ENCODE measurements around the gene ABRAXAS1.
"Not testable (repeated sequence)": the region's sequence is repeated elsewhere in the genome, so short reads cannot be mapped to it uniquely, and the experiment has no call there.

Gene ABRAXAS1

GRCh38 chr4:83484500-83485461 is at the start of gene ABRAXAS1:
Gene ABRAXAS1, minus strand, starts transcription at chr4:83485100. Its CDS starts 28 bp downstream, at chr4:83485072.
- peak within 1 kb of the TSS; percentile 67 for H3K27ac ChIP-seq
- DNase-seq (ENCODE audit: low read depth, low spot score), result peak; percentile 55

GRCh38 chr4:83527671-83528070 is 42.8 kb upstream of the ABRAXAS1 start:
- no peak overlapping the region for H3K27ac ChIP-seq
- no peak for DNase-seq (ENCODE audit: low read depth, low spot score)

DNA sequence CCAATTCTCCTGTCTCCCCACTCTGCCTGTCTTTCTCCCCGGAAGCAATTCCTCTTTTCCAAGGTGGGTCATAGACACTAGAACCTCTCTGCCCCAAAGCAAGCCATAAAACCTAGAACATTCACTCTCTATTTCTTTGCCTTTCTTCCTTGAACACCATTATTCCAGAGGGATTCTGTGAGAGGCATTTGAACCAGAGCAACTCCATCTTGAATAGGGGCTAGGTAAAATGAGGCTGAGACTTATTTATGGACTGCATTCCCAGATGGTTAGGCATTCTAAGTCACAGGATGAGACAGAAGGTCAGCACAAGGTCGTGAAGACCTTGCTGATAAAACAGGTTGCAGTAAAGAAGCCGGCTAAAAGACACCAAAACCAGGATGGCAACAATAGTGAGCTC is 37.3 kb upstream of the ABRAXAS1 start:
- H3K27ac ChIP-seq, result no peak overlapping the region

DNA sequence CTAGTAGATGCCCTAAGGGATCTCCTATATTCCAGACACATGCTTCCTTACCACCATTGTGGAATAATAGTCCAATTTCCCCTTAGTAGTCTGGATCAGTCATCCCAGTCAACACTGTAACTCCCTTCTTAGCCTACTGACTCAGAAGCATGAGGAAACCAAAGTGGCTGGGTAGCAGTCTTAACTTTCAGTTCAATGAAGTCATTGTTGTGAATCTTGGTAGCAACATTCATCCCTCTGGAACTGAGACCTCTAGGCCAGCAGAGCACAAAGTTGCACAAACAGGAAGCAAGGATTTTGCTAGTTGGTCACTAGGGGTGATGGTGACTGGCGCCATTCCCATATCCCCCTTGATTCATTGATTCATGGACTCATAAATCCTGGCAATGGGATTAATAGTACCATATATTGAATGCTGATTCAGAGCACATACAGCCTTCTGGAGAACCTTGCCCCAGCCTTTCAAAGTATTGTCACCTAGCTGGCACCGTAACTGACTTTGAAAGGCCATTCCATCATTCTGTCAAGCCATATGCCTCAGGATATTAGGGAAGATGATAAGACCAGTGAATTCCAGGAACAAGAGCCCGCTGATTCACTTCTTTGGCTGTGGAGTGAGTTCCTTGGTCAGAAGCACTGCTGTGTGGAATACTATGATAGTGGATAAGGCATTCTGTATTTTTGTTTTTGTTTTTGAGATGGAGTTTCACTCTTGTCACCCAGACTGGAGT is 31.3 kb upstream of the ABRAXAS1 start:
- peak overlapping the region; percentile 45 for H3K27ac ChIP-seq
- DNase-seq (ENCODE audit: low read depth, low spot score), result peak; percentile 69

More for the DNA sequence above, 37.3 kb upstream of the ABRAXAS1 start:
- no peak for DNase-seq (ENCODE audit: low read depth, low spot score)

DNA sequence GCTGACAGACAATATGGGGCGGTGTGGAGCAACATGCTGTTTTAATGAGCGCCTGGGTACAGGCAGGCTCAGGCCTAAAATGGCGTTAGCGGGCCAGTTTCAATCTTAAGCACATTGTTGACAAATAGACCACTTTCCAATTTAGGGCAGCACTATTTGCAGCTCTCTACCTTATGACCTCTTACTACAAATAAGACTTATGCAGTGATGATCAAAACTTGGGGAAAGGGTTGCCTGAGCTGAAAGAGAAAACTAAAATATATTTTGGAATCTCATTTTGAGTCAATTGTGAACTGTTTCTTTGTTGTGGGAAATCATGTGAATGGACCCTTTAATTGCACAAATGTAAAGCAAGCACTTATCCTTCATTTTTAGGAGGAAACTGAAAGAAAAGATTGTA is 25.5 kb upstream of the ABRAXAS1 start:
- H3K27ac ChIP-seq, result no peak overlapping the region
- DNase-seq (ENCODE audit: low read depth, low spot score), result no peak

DNA sequence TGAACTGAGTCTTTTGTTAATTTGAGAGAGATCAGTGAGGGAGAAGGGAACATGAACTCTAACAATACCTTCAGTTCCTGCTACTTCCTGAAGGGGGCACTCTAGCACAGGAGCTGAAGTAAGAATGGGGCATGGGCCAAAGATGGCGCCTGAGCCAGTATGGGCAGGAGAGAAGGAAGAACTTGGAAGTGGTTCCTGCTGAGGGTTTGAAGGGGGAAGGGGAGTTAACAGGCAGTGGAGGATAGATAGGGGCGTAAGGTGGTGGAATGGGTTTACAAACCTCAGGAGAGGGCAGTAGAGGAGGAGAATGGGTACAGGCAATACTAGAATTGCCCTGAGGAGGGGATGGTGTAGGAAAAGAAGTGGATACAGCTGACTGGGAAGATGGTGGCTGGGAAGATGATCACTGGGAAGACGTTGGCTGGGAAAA is 24.3 kb upstream of the ABRAXAS1 start:
- not testable (repeated sequence) for DNase-seq (ENCODE audit: low read depth, low spot score); H3K27ac ChIP-seq

- DNase-seq (ENCODE audit: low read depth, low spot score), result no peak
- no peak overlapping the region for H3K27ac ChIP-seq
Measured at GRCh38 chr4:83504996-83505395, 20.1 kb upstream of the ABRAXAS1 start.

DNA sequence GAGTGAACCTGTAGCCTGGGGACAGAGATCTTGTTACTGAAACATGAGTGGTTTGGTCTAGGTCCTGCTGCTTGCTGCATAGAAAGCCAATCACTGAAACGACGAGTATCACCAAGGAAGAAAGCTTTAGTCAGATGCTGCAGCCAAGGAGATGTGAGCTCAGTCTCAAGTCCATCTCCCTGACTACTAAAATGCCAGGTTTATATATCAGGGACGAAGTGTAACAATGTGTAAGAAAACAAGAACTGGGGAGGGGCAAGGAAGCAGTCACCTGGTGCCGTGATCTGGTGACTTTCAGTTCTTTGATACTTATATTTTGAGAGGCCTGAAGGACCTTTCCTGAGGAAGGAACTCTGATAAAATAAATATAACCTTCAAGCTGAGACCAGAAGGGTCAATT is 19.6 kb upstream of the ABRAXAS1 start:
- DNase-seq (ENCODE audit: low read depth, low spot score), result no peak
- H3K27ac ChIP-seq, result no peak overlapping the region

- no peak for DNase-seq (ENCODE audit: low read depth, low spot score)
- no peak overlapping the region for H3K27ac ChIP-seq
Measured at GRCh38 chr4:83503974-83504373, 19.1 kb upstream of the ABRAXAS1 start.

GRCh38 chr4:83501671-83502070 is 16.8 kb upstream of the ABRAXAS1 start:
- not testable (repeated sequence) for DNase-seq (ENCODE audit: low read depth, low spot score)

DNA sequence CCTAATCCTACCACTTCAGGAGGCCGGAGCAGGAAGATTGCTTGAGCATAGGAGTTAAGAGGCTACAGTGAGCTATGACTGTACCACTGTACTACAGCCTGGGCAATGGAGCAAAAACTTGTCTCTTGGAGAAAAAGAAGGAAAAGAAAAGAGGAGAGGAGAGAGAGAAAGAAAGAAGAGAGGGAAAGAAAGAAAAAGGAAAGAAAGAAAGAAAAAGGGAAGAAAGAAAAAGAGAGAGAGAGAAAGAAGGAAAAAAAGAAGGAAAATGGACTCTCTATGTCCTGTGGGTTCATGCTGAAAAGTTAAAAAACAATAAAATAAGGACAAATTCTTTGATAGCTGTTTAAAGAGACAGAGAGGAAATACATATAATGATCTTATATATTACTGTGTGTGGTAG is 13.3 kb upstream of the ABRAXAS1 start:
- no peak for DNase-seq (ENCODE audit: low read depth, low spot score)
- no peak overlapping the region for H3K27ac ChIP-seq

More at GRCh38 chr4:83501671-83502070, 16.8 kb upstream of the ABRAXAS1 start:
- H3K27ac ChIP-seq, result not testable (repeated sequence)

- H3K27ac ChIP-seq; DNase-seq (ENCODE audit: low read depth, low spot score): not testable (repeated sequence)
Measured at GRCh38 chr4:83496085-83496917, 11.4 kb upstream of the ABRAXAS1 start.

- no peak for DNase-seq (ENCODE audit: low read depth, low spot score)
- H3K27ac ChIP-seq, result no peak overlapping the region
Measured at GRCh38 chr4:83490876-83491450, 6.1 kb upstream of the ABRAXAS1 start.

- no peak for DNase-seq (ENCODE audit: low read depth, low spot score)
- H3K27ac ChIP-seq, result no peak overlapping the region
Measured at GRCh38 chr4:83489711-83490326, 4.9 kb upstream of the ABRAXAS1 start.

DNA sequence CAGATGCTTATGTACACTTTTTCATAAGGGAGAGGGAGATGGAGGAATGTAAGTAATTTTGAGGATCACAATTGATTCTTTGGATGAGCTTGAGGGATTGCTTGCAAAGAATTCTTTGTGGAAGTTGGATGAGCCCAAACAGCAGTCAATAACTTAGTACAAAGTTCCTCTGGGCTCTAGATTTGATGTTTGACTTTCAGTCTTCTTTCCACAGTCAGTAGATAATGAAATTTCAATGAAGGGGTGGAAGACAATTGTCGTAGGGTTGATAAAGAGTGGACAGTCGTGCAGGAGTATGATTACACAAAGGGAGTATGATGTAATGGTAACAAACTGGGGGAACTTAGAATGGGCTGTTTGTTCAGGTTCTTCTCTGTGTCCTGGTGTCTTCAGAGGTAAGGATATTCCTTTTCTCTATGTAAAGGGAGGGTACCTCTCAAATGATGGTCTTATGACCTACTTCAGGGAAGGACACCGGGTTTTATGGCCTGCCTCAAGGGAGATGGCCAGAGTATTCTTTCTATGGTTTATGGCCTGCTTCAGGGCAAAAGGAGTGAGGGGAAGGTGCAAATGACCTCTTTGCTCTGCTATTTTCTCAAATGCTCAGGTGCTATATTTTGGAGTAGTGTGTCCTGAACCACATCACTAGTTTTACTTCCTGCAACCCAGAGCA is 1.7 kb upstream of the ABRAXAS1 start:
- H3K27ac ChIP-seq, result no peak overlapping the region

GRCh38 chr4:83473966-83474365 is 10.9 kb downstream of the ABRAXAS1 start:
- no peak for DNase-seq (ENCODE audit: low read depth, low spot score)
- no peak overlapping the region for H3K27ac ChIP-seq

More for the DNA sequence above, 1.7 kb upstream of the ABRAXAS1 start:
- DNase-seq (ENCODE audit: low read depth, low spot score), result no peak

DNA sequence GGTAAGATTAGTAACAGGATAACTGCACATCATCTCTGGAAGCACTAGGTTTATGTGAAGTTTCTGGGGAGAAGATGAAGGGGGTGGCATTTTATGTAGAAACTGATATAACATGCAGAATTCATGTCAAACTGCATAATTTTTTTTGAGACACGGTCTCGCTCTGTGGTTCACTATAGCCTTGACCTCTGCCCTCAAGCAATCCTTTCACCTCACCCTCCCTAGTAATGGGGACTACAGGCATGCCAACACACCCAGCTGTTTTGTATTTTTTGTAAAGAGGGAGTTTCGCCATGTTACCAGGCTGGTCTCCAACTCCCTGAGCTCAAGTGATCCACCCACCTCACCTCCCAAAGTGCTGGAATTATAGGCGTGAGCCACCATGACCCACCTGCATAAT is 11.5 kb downstream of the ABRAXAS1 start:
- DNase-seq (ENCODE audit: low read depth, low spot score), result no peak
- H3K27ac ChIP-seq, result no peak overlapping the region

DNA sequence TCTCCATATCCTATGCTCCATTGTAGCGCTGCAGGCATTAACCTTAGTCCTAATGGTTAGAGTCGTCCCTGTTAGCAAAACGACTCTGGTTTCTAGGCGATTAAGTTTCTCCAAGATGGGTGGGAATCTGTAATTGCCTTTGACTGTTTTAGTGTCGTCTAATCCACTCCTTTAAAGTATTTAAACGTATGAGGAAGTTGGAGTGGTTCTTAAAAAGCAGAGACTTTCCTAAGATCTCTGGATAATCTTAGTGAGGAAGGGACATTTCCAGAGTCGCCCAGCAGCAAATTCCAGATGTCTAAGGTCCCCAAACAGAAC is 28.8 kb downstream of the ABRAXAS1 start:
- peak overlapping the region; percentile 74 for H3K27ac ChIP-seq
- DNase-seq (ENCODE audit: low read depth, low spot score), result no peak

Data from epithelial cell of prostate (primary cell).